ENCODE results near the gene ACSM4.

- TF ChIP-seq THAP7 (CRISPR knock-in tag; IDR thresholded peaks at IDR 0.05): no peak
- no peak for TF ChIP-seq ZNF76 (CRISPR knock-in tag; IDR thresholded peaks at IDR 0.05; ENCODE audit: borderline replicate concordance)
- TF ChIP-seq CREB5 (CRISPR knock-in tag; IDR thresholded peaks at IDR 0.05): no peak
- TF ChIP-seq, protein P1, sequence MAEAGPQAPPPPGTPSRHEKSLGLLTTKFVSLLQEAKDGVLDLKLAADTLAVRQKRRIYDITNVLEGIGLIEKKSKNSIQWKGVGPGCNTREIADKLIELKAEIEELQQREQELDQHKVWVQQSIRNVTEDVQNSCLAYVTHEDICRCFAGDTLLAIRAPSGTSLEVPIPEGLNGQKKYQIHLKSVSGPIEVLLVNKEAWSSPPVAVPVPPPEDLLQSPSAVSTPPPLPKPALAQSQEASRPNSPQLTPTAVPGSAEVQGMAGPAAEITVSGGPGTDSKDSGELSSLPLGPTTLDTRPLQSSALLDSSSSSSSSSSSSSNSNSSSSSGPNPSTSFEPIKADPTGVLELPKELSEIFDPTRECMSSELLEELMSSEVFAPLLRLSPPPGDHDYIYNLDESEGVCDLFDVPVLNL (CRISPR knock-in tag; IDR thresholded peaks at IDR 0.05; ENCODE audit: low read depth): no peak
- TF ChIP-seq, protein P2, sequence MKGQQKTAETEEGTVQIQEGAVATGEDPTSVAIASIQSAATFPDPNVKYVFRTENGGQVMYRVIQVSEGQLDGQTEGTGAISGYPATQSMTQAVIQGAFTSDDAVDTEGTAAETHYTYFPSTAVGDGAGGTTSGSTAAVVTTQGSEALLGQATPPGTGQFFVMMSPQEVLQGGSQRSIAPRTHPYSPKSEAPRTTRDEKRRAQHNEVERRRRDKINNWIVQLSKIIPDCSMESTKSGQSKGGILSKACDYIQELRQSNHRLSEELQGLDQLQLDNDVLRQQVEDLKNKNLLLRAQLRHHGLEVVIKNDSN (CRISPR knock-in tag; IDR thresholded peaks at IDR 0.05): no peak
- TF ChIP-seq NFIX (CRISPR knock-in tag; IDR thresholded peaks at IDR 0.05; ENCODE audit: low read depth): no peak
- no peak for TF ChIP-seq BHLHE40 (IDR thresholded peaks at IDR 0.05; ENCODE audit: low read length)
Observed at GRCh38 chr12:7292300-7292699, 11.6 kb upstream of the ACSM4 start.
